ENCODE measurements around the gene KLHL35. TPM values are rescaled to one million over a fixed set of nuclear protein-coding genes. Genes with fewer than 3 reads are reported as not detected.

The KLHL35 gene
- total RNA-seq, 1 donor = 1.3 TPM

DNA sequence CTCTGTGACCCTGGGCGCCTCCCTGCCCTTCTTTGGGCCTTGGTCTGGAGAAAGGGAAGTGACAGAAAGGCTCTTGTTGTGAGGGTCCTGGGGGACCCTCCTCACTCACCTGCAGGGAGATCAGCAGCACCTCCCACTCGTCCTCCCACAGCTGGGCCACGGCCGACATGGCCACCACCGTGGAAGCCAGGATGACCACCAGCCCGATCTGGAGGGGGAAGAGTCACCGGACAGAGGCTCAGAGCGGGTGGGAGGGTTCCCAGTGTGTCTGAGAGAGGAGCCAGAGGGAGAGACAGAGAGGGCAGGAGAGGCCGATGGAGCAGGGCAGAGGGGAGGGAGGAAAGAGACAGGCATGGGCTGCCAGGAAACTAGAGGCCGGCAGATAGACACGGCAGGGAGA lies 16.8 kb upstream of the KLHL35 start:
- no peak overlapping the region for H3K4me3 ChIP-seq (ENCODE audit: low read depth, low read length)
- TF ChIP-seq, protein P1, sequence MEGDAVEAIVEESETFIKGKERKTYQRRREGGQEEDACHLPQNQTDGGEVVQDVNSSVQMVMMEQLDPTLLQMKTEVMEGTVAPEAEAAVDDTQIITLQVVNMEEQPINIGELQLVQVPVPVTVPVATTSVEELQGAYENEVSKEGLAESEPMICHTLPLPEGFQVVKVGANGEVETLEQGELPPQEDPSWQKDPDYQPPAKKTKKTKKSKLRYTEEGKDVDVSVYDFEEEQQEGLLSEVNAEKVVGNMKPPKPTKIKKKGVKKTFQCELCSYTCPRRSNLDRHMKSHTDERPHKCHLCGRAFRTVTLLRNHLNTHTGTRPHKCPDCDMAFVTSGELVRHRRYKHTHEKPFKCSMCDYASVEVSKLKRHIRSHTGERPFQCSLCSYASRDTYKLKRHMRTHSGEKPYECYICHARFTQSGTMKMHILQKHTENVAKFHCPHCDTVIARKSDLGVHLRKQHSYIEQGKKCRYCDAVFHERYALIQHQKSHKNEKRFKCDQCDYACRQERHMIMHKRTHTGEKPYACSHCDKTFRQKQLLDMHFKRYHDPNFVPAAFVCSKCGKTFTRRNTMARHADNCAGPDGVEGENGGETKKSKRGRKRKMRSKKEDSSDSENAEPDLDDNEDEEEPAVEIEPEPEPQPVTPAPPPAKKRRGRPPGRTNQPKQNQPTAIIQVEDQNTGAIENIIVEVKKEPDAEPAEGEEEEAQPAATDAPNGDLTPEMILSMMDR (IDR thresholded peaks at IDR 0.05; ENCODE audit: insufficient read depth, low read depth, low read length) = no peak
- no peak for DNase-seq (ENCODE audit: low read depth)

DNA sequence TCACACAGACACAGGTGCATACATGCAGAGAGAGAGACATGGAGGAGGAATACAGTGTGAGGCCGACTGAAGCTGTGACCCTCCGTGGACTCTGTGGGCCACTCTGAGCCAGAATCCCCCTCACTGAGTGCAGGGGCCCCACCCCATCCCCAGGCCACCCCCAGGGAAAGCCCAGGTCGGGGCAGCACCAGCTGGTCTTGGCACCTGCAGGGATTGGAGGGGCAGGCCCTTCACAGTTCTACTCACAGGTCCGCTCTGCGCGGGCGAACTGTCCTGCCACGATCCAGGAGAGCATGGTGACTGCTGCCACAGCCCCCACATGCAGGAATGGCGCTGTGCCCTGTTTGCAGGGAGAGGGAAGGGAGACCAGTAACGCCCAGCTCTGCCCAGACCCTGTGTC lies 16.3 kb upstream of the KLHL35 start:
- TF ChIP-seq, protein P1 (IDR thresholded peaks at IDR 0.05; ENCODE audit: insufficient read depth, low read depth, low read length) = no peak
- no peak overlapping the region for H3K4me3 ChIP-seq (ENCODE audit: low read depth, low read length)

DNA sequence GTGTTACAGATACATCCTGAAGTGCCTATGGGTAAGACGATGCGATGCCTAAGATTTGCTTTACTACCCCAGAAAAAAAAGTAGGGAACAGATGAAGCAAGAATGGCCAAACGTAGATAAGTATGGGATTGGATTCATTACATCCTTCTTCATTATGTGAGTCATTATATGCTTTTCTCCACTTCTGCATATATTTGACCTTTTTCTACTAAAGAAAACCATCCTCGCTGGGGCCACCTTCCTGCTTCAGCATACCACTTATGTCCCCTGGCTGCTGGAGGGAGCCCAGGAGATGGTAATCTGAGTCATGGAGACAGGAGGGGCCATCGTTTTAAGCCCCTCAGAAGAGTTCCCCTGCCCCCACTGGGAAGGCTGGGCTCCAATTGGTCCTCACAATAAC lies 14.4 kb upstream of the KLHL35 start:
- DNase-seq (ENCODE audit: low read depth) = no peak
- H3K4me3 ChIP-seq (ENCODE audit: low read depth, low read length) = no peak overlapping the region
- TF ChIP-seq, protein P1 (IDR thresholded peaks at IDR 0.05; ENCODE audit: insufficient read depth, low read depth, low read length) = no peak

More for the DNA sequence above, 16.3 kb upstream of the KLHL35 start:
- DNase-seq (ENCODE audit: low read depth) = no peak

DNA sequence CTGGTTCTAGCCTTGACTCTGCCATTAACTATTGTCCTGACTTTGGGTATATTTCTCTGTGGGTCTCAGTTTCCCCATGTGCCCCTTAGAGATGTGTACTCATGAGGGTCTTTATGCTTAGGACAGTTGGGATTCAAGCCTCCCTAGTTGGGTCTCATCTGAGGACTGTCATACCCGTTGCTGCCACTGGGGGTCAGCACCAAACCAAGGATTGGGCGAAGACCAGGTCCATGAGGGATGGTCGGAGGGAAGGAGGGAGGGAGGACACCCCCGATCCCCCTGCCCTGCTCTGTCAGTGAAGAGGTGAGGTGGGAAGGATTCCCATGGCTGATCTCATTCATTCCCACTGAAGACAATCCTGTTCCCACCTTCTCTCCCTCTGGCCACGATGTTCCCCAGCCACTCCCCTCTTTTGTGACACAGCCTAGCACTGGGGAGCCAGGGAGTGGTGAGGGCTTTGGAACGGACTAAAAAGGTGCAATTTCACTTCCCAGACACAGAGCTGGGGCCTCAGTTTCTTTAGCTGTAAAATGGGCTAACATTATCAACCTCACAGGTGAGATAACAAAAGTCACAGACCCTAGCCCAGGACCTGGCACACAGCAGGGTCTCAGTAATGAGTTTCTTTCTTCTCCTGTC lies 12.4 kb upstream of the KLHL35 start:
- TF ChIP-seq, protein P1 (IDR thresholded peaks at IDR 0.05; ENCODE audit: insufficient read depth, low read depth, low read length) = peak; percentile 99
- H3K4me3 ChIP-seq (ENCODE audit: low read depth, low read length) = no peak overlapping the region
- DNase-seq (ENCODE audit: low read depth) = peak; percentile 51

DNA sequence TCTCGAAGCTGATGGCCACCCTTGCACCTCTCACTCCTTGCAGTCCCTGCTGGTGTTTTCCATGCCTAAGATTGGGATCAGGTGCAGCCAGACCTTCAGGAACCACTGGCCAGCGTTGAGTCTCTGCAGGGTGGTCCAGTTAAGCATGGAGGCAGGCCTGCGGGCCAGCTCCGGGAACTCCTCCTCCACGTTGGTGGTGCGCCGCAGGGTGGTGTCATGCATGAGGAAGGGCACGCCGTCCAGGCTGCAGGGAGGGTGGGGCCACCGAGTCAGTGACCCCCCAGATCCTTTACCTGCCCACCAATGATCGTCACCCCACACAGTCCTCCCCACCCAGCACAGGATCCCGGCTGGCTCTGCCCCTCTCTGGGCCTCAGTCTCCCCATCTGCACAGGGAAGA lies 10.0 kb upstream of the KLHL35 start:
- TF ChIP-seq, protein P1 (IDR thresholded peaks at IDR 0.05; ENCODE audit: insufficient read depth, low read depth, low read length) = no peak
- DNase-seq (ENCODE audit: low read depth) = no peak
- no peak overlapping the region for H3K4me3 ChIP-seq (ENCODE audit: low read depth, low read length)

DNA sequence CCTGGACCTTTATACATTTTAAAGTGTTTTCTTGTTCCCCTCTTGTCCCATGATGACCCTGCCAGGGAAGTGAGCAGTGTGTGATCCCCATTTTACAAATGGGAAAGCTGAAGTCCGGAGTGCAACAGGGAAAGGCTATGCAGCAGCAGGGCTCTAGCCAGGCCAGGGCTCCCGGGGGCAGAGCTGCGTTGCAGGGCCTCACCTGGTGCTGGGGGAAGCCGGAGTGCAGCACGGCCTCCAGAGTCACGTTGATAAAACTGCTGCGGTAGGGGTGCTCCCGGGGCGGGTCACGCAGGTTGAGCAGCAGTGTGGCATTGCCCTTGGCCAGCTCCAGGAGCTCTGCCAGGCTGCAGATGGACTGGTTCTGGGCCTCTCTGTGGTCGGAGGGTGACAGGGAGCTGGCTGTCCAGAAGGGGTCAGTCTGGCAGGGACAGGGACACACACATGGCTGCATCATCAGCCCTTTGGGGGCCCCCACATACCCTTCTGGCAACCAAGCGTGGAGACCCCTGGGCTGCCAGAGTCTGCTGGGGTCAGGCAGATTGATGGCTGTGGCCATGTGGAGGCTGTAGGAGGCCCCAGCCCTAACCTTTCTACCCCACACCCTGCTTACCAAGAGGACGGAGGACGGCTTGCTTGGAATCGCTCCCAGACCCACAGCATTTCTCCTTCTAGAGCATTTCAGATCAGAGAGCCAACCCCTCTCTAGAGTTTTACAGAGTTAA lies 9.3 kb upstream of the KLHL35 start:
- TF ChIP-seq, protein P1 (IDR thresholded peaks at IDR 0.05; ENCODE audit: insufficient read depth, low read depth, low read length) = no peak
- no peak for DNase-seq (ENCODE audit: low read depth)
- H3K4me3 ChIP-seq (ENCODE audit: low read depth, low read length) = no peak overlapping the region

Data from fibroblast of villous mesenchyme (primary cell).